Activated CD8-positive, alpha-beta memory T cell treated with anti-CD3 and anti-CD28 coated beads, Interleukin-2, amount 50 U/mL, for 48 hours (primary cell): ENCODE data around the gene ALG2.

Experiments
- DNase-seq: peaks from one replicate; pipeline ENCODE4 v3.0.0-alpha.2; 2020

ALG2 gene

GRCh38 chr9:99169982-99170761 is 51.6 kb downstream of the ALG2 start:
- no peak for DNase-seq

- DNase-seq, result no peak
Measured at GRCh38 chr9:99169086-99169485, 52.7 kb downstream of the ALG2 start.

GRCh38 chr9:99167694-99168093 is 54.0 kb downstream of the ALG2 start:
- DNase-seq, result no peak

- DNase-seq, result no peak
Measured at GRCh38 chr9:99167119-99167518, 54.6 kb downstream of the ALG2 start.
